ENCODE measurements around the gene CNN1.

Gene CNN1
- total RNA-seq = 0 reads per million in 2 donors

DNA sequence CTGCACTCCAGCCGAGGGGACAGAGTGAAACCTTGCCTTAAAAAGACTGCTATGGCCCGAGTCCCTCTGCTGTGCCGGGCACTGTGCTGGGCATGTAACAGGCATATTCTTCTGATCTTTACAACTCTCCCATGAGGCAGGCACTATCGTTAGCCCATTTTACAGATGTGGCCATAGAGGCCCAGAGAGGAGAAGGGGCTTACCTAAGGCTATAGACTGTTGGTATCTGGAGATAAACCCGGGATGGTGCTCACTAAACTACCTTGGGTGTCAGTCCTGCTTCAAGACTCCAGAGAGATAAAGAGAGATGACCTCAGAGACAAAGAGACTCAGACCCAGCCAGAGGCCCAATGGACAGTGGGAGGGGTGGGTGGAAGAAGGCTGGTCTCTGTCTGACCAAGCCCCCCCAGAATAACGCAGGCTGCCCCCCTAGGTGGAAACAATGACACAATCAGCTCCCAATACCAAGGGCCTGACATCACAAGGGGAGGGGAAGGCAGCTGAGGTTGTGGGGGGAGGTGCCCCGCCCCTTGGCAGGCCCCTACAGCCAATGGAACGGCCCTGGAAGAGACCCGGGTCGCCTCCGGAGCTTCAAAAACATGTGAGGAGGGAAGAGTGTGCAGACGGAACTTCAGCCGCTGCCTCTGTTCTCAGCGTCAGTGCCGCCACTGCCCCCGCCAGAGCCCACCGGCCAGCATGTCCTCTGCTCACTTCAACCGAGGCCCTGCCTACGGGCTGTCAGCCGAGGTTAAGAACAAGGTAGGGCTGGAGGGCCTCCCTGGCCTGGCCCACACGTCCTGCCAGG is at the start of gene CNN1:
TSS of gene CNN1 (plus strand) at position 620 of the 805 bp plus-strand sequence. CDS start at position 697, 77 bp downstream.
- DNase-seq = no peak

DNA sequence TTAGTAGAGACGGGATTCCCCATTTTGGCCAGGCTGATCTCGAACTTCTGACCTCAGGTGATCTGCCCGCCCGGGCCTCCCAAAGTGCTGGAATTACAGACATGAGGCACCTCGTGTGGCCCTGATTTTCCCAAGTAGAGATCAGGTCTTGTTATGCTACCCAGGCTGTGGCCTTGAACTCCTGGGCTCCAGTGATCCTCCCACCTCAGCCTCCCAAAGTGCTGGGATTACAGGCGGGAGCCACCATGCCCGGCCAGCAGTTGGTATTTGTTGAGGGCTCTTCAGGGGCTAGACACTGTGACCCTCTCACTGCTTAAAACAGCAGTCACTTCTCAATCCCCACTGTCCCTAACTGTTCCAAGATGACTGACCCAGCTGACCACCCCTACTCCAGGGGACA is 49.3 kb upstream of the CNN1 start:
- no peak for DNase-seq

DNA sequence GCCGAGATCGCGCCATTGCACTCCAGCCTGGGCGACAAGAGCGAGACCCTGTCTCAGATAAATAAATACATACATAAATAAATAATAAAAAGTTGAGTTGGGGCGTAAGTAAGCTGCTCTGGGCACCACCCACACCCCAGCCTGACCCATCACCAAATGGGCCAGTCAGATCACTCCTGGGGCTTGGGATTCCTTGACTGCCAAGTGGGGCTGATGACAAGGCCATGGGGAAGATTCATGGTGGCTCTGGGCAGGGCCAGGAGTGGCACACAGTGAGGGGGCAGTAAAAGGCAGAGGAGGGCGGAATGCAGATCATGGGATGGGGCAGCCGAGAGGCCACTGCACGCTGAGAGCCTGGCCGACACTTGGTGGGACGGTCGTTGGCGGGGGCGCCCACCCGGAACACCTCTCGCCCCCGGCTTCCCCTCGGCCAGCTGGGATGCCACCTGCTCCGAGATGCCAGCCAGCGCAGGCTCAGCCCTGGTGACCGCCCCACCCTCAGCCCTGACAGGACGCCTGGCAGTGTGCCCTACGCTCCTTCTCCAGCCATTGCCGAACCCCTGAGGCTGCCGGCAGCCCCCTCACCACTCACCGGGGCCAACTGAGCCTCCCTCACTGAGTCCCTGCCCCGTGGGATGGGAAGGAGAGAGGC is 43.9 kb upstream of the CNN1 start:
- no peak for DNase-seq

DNA sequence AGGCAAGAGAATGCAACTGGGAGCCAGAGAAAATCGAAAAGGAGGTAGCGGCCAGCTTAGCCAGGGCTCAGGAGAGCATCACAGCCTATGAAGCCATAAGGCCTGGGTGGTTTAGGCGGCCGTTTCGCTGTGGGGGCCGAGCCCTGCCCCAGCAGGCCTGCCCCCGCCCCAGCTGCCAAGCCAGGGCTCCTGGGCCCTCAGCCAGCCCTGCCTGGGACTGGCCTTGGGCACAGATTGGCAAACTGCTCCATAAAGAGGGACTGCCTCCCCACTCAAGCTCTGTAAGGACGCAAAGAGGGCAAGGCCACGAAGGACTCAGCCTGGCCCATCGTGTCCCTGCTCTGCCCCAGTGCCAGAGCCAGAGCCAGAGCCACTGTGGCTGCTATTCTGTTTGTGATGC is 43.2 kb upstream of the CNN1 start:
- DNase-seq = no peak

DNA sequence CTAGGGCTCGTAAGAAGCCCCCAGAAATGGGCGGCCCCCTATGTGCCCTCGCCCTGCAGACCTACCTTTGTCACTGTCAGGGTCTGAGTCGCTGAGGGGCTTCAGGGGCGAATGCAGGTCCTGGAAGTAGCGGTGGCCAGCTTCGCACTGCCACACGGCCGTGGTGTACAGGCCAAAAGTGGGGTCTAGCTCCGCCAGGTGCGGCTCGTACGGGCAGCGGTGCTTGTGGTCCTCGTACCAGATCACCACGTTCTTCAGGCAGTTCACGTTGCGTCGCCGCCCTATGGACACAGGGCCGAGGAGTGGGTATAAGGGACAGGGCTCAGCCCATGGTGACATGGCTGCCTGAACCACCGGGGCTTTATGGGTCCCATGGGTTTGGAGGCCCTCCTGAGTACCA is 42.8 kb upstream of the CNN1 start:
- no peak for DNase-seq

DNA sequence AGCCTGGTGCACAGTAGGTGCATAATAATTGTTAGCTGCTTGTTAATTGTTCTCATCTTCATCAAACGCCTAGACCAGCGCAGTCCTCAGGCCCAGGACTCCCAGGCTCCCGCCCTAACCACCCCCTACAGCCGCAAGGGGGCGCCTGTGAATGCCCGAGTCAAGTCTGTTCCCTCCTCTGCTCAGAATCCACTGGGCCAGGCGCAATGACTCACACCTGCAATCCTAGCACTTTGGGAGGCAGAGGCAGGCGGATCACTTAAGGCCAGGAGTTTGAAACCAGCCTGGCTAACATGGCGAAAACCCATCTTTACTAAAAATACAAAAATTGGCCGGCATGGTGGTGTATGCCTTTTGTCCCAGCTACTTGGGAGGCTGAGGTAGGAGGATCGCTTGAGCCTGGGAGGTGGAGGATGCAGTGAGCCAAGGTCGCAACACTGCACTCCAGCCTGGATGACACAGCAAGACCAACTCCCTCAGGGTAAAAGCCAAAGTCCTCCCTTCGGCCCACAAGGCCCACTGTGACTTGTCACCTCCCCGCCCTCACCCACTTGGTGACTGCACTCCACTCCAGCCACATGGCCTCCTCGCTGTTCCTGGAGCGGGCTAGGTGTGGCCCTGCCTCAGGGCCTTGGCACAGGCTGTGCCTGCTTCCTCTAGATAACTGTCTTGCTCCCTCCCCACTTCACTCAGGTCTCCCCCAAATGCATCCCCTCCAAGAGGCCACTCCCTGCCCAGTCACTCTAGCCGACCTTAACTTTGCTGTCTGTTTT is 42.1 kb upstream of the CNN1 start:
- DNase-seq = no peak

DNA sequence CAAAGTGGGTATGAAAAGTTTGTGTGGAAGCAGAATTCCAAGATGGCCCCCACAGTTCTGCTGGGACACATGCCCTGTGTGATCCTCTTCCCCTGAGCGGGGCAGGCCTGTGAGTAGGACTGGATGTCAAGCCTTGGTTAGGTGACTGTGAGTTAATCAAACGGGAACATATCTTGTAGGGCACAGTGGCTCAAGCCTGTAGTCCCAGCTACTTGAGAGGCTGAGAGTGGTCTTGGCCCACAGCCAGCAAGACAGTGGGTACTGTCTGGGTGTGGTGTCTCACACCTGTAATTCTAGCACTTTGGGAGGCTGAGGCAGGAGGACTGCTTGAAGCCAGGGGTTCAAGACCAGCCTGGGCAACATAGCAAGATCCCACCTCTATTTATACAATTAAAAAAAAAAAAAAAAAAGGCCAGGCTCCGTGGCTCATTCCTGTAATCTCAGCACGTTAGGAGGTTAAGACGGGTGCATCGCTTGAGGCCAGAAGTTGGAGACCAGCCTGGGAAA is 39.4 kb upstream of the CNN1 start:
- no peak for DNase-seq

DNA sequence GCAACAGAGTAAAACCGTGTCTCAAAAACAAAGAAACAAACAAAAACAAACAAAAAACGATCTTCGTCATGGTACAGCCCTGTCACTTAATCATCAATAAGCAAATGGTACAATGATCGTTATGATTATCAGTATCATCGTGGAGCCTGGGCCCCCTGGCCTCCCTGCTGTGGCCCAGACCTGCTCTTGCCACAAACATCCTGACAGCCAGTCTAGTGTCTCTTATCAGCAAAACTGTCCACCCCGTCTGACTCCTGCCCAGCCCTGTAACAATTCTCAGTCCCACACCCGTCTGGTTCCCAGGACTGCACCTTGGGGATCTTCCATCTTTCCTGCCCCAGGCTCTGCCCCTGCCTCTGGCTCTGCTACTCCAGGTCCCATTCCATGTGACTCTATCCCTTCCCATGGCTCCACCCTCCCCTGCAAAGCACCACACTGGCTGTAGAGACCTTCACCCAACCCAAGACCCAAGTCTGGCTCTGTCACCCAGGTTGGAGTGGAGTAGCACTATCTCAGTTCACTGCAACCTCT is 38.7 kb upstream of the CNN1 start:
- no peak for DNase-seq

DNA sequence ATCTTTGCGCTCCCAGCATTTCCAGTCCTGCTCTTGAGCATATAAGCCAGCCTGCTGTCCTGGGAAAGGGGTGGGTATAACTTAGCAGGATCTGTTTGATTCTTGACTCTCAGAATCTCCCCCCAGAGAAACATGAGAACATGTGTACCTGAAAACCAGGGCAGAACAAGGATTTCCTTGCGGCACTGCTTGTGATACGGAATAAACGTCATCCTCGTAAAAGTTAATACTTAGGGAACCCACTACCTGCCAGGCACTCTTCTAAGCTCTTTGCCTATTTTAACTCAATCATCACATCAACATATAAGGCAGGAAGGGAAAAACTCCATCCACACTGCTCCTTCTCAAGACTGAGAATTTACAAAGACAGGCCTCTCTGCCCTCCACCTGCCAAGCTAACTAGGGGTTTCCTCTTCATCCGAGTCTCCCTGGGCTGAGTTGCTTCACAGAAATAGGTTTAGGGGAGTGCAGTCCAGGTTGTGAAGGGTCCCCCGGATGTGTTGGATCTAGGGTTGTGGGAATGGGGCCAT is 34.1 kb upstream of the CNN1 start:
- no peak for DNase-seq

DNA sequence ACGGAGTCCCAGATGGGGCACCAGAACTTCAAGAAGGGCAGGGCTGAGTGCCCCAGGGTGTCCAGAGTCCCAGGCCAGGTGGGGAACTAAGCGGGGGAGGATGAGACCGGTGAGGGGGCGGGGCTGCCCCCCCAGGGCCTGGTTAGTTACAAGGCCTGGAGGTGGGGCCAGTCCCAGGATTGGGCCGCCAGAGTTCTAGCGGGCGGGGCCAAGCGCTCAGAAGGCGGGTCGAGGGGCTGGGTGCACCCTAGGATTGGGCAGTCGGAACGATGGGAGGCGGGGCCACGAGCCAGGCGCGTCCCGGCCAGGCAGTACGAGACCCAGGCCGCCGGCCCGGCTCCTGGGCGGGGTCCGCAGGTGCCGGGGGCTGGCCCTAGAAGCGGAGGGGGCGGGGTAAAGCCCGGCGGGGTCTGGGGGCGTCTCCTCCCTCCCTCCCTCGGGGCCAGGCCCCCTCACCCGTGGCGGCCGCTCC is 33.6 kb upstream of the CNN1 start:
- peak; percentile 88 for DNase-seq

DNA sequence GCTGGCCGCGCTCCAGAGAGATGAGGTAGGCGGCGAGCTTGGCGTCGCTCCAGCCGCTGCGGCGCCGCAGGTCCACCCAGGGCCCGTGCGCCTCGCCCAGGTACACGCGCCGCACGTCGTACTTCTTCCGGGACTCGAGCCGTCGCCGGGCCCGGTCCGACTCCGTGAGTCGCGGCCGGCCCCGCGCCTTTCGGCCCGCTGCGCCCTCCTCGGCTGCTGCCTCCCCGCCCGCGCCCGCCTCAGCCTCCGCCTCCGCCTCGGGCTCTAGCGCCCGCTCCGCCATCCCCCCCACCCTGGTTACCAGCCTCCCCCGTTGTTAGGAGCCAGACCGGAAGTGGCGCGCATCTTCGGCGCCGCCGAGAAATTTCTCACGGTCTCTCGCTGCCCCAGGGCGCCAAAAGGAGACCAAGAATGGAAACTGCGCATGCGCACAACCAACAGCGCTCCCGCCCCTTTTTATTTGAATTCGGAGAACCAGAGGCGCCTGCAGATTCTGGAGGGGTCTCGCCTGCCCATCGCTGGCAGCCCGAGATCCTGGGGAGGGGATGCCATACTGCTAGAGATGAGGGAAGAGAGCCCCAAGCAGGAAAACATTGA is 33.0 kb upstream of the CNN1 start, which contains the start of gene ZNF653:
TSS of gene ZNF653 (minus strand) at position 336 of the 597 bp plus-strand sequence. CDS start at position 283, 53 bp downstream.
- DNase-seq = peak; percentile 83

DNA sequence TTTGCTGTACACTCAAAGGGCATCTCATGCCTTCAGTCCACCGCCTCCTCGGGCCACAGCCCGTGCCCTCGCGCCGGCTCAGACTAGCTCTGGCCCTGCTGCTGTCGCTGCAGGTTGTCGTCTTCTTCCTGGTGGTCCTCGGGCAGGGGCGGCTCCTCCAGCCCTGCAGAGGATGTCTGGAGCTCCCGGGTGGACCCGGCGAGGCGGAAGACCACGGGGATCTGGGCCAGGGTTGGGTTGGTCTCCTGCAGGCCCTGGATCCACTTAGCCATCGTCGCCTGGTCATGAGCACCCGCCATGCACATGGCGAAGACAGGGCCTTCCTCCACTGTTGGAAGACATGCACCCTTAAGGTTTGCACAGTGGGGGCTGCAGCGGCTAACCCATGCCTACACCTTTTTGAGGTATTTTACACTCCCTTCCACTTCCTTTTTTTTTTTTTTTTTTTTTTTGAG is 32.5 kb upstream of the CNN1 start:
- DNase-seq = no peak

DNA sequence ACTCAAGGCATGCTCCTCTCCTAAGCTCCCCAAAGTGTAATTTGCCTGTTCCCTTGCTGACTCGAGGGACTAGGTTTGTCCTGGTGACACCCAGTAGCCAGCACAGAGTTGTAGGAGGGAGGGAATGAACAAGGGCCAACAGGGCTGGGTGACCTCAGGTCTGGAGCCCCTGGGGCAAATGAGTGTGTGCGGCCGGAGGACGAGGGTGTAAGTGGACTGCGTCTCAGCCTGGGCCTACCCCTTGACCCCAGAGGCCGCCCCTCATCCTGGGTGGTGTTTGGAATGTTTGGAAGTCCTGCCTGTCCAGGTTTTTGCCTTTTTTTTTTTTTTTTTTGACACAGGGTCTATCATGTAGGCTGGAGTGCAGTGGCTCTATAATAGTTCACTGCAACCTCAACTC is 31.7 kb upstream of the CNN1 start:
- DNase-seq = no peak

DNA sequence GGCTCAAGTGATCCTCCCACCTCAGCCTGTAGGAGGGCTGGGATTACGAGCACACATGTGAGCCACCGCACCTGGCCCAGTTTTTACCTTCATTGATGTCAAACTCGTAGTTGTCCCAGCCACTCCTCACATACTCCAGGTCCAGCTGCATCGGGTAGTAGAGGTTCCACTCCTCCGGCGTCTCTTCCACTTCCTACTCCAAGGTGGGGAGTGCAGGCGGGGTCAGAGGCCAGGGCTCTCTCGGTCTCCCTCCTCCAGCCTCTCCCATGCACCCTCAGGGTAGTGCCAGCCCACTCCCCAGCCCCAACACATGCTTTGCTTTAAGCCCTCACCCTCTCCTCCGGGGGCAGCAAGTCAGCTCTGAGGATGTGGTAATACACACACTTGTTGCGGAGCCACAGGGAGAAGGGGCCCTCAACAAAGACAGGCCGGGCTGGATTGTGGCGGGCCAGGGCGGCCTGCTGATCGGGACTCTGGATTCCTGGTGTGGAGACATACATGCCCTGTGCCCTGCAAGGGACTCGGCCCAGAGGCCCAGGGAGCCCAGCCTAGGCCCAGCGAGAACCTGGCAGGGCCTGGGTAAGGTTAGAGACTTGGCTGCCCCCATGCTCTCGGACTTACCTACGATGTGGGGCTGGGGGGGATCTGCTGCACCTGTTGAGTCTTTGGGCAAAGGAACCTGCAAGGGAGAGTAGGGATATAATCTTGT is 31.1 kb upstream of the CNN1 start:
- DNase-seq = no peak

DNA sequence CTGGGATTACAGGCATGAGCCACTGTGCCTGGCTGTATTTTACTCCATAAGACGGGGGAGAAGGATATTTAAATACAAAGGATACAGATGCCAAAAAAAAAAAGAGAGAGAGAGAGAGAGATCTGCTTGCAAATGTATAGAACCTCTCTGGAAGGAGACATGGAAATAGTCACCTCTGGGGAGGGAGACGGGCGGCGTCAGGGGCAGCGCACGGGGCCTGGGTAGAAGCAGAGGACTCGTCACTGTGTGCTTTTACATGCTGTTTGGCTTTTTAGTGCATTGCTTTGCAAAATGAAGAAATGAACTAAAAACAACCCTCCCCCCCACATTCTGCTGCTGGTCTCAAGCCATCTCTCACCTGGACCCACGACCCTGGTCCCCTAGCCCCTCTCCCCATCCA is 28.2 kb upstream of the CNN1 start:
- DNase-seq = no peak

DNA sequence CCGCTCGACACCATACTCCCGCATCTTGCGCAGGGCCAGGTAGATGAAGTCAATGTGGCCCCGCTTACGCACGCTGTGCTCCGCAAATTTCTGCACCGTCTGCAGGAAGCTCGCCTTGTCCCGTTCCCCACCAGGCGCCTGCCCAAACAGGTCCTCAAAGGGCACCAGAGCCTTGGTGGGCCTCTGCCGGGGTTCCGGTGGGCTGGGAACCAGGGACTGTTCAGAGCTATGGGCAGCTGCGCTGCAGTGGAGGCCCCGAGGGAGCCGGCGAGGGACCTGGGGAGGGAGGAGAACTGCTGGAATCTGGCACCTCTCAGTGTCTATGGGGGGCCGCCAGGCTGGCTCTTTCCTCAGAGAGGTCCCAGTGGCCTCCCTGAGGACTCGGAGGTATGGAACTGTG is 24.7 kb upstream of the CNN1 start:
- DNase-seq = no peak

DNA sequence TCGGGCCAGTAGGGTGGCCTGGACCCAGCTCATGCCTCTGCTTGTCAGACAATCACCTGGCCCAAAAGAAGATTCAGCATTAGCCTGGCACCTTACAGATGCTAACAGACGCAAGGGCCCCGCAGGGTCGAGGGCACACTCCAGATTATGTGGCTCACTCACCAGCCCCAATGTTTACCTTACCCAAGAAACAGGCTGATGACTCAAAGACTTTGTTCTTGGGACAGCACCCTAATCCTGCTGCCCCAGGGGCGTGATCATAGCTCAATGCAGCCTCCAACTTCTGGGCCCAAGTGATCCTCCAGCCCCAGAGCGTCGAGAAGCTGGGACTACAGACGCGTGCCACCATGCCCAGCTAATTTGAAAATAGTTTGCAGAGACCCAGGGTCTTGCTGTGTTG is 19.5 kb upstream of the CNN1 start:
- DNase-seq = no peak

DNA sequence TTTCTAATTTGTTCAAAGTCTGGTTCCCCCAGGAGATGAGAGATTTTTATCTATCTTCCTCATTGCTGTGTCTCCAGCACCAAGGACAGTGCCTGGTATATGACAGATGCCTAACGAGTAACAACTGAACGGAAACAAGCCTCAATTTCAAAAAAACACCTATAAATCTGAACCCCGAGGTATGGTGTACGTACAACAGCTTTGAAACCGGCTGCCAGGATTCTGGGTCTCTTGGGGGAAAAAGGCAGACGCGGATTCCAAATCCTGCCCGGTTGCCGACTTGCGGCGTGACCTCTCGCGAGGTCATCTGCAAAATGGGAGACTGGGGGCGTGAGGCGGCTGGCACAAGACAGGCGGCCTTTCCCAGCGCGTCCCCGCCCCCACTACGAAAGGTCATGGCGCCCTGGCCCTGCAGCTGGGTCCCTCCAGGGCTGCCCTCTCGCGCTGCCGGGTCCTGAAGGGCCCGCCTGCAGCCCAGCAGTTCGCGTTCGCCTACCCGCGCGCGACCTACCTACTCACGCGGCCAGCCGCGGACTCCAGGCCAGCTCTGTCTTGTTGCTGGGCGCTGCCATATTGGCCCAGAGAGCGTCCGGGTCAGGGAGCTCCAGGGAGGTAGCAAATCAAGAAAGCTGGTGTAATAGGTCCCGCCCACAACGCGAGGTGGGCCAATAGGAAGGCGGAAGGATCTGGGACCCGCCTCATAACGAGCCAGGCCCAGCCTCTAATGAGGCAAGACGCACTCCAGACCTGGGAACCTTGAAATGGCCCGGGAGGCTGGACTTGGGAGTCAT is 9.9 kb upstream of the CNN1 start, which contains the start of gene ECSIT:
TSS of gene ECSIT (minus strand) at position 584 of the 791 bp plus-strand sequence. CDS start 9,964 bp downstream, outside the sequence.
- DNase-seq = peak; percentile 49

DNA sequence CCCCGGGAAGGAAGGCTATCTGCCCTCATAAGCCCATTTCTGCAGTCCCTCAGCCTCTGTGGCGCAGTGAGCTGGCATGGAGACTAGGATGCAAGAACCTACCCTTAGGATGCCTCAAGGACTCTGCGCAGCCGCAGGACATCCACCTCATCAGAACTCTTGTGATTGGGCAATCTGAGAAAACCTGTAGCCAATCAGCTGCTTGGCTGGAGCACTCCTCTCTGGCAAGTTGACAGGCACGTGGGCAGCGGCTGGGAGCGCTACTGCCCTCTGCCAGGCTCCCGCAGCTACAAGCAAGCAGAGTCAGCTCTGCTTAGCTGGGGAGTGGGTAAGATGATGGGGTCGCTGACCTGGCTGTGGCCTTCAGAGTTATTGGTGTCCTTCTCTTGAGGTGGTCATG is 8.2 kb upstream of the CNN1 start:
- no peak for DNase-seq

DNA sequence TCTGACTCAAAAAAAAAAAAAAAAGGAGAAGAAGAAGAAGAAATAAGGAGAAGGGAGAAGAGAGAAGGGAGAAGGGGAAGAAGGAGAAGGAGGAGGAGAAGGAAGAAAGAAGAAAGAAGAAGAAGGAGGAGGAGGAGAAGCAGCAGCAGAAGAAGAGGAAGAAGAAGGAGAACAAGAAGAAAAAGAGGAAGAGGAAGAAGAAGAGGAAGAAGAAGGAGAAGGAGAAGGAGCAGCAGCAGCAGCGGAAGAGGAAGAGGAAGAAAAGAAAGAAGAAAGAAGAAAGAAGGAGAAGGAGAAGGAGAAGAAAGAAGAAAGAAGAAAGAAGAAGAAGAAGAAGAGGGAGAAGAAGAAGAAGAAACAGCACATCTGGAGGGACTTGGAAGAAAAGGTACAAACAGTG is 4.1 kb upstream of the CNN1 start:
- DNase-seq = no peak
